Thymus (tissue), 11 donors: ENCODE results near the gene STX10. TPM values are rescaled to one million over a fixed set of nuclear protein-coding genes. Genes with fewer than 3 reads are reported as not detected.
"Not testable (repeated sequence)": the region's sequence is repeated elsewhere in the genome, so short reads cannot be mapped to it uniquely, and the experiment has no call there.

Experiments
- DNase-seq, 9 donors: peaks; one replicate each; pipeline ENCODE4 v3.0.0-alpha.2; 2013; ENCODE audit warnings: low spot score in 9 of 9, low read depth in 6 of 9, missing footprints in 1 of 9
- H3K27ac ChIP-seq, 2 donors: one replicate each; pipeline ENCODE4 v1.5.1; 2013; ENCODE audit warnings: control low read depth in 1 of 2, low read depth in 1 of 2, low read length in 1 of 2, mild to moderate bottlenecking in 1 of 2, moderate library complexity in 1 of 2
- H3K27me3 ChIP-seq, 2 donors: one replicate each; pipeline ENCODE4 v1.5.1; 2013; ENCODE audit warnings: low read length in 1 of 2; ENCODE audit not compliant: control insufficient read depth in 2 of 2, insufficient read depth in 1 of 2
- H3K36me3 ChIP-seq, 2 donors: one replicate each; pipeline ENCODE4 v1.5.1; 2013; ENCODE audit warnings: low read length in 1 of 2, mild to moderate bottlenecking in 1 of 2, moderate library complexity in 1 of 2; ENCODE audit not compliant: control insufficient read depth in 2 of 2, insufficient read depth in 2 of 2
- H3K4me1 ChIP-seq, 2 donors: one replicate each; pipeline ENCODE4 v1.5.1; 2013; ENCODE audit warnings: low read length in 2 of 2; ENCODE audit not compliant: control insufficient read depth in 2 of 2, insufficient read depth in 2 of 2
- H3K4me3 ChIP-seq, 2 donors: one replicate each; pipeline ENCODE4 v1.5.1; 2013; ENCODE audit warnings: low read length in 2 of 2, control low read depth in 1 of 2, mild to moderate bottlenecking in 1 of 2
- H3K9me3 ChIP-seq, 2 donors: one replicate each; pipeline ENCODE4 v1.5.1; 2013; ENCODE audit warnings: low read length in 1 of 2, mild to moderate bottlenecking in 1 of 2; ENCODE audit not compliant: control insufficient read depth in 2 of 2, insufficient read depth in 1 of 2
- WGBS: extraction: QIAGEN DNeasy Blood & Tissue Kit; methylation state at CpG from one replicate; pipeline ENCODE4 v1.1.7; 2013; 5-methylcytosine and 5-hydroxymethylcytosine counted together
- polyA plus RNA-seq: library from polyadenylated mRNA; stranded (reverse); fragments of 200-250 nt; gene quantifications from one replicate; pipeline ENCODE4 v1.2.3, GENCODE V29; 2013
- total RNA-seq: library from RNA; stranded (reverse); fragments of 120-200 nt; gene quantifications from one replicate; pipeline ENCODE4 v1.2.4, GENCODE V29; 2013
- donor health status: healthy.

The STX10 gene
- total and polyA plus RNA-seq, 2 donors: 47.9 to 101 TPM

DNA sequence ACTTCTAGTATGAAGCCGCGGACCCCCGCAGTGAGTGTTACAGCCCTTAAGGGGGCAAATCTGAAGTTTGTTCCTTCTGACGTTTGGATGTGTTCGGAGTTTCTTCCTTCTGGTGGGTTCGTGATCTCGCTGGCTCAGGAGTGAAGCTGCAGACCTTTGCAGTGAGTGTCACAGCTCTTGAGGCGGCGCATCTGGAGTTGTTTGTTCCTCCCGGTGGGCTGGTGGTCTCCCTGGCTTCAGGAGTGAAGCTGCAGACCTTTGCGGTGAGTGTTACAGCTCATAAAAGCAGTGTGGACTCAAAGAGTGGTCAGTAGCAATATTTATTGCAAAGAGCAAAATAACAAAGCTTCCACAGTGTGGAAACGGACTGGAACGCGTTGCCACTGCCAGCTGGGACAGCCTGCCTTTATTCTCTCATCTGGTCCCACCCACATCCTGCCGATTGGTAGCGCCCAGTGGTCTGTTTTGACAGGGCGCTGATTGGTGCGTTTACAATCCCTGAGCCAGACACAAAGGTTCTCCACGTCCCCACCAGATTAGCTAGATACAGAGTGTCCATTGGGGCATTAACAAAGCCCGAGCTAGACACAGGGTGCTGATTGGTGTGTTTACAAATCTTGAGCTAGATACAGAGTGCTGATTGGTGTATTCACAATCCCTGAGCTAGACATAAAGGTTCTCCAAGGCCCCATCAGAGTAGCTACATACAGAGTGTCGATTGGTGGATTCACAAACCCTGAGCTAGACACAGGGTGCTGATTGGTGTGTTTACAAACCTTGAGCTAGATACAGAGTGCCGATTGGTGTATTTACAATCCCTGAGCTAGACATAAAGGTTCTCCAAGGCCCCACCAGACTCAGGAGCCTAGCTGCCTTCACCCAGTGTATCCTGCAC is 35.8 kb upstream of the STX10 start:
- not testable (repeated sequence) for H3K4me3 ChIP-seq, H3K9me3 ChIP-seq, H3K27ac ChIP-seq, H3K36me3 ChIP-seq, DNase-seq, H3K27me3 ChIP-seq
- 95% methylated on average over 22 of the region's 22 CpGs for WGBS
- H3K4me1 ChIP-seq: peaks cover 4 to 14% of the 10 kb centered on the region in 2 donors

DNA sequence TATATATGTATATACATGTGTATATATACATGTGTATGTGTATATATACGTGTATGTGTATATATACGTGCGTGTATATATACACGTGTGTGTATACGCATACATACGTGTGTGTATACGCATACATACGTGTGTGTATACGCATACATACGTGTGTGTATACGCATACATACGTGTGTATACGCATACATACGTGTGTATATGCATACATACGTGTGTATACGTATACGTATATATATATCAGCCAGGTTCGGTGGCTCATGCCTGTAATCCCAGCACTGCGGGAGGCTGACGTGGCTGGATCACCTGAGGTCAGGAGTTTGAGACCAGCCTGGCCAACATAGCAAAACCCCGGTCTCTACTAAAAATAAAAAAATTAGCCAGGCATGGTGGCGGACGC is 34.8 kb upstream of the STX10 start:
- DNase-seq, H3K4me3 ChIP-seq, H3K9me3 ChIP-seq, H3K36me3 ChIP-seq, H3K27ac ChIP-seq, H3K27me3 ChIP-seq: not testable (repeated sequence)
- 93% methylated on average over 23 of the region's 23 CpGs for WGBS
- H3K4me1 ChIP-seq: peaks cover 4 to 23% of the 10 kb centered on the region in 2 donors

DNA sequence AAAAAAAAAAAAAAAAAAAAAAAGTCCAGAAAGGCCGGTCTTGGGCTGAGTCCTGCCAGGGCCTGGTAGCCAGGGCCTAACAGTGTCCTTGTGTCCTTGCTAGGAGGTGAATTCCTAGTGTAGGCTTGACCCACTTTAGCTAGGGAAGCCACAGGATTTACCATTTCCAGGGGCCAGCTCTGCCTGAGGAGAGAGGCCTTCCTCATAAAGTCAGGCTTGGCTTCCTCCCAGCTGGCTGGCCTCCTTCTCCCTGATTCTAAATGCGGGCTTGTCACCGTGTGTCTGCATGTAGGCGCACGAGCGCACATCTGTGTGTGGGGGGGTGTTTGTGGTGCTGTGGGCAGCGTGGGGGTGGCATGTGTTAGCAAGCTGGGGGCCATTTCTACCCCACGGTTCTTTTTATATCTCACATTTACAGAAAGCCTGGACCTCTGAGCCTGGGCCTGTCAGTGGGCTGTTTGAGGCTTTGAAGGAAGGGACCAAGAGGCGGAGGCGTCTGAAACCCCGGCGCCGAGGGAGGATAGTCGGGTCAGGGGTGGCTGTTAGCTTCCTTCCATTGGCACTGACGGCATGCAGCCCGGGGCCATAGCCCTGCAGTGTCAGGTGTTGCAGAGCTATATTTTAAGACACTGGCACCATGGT is 31.7 kb upstream of the STX10 start:
- Histone ChIP-seq H3K4me3 (no peak overlapping the region), H3K27me3 (no peaks in the 10 kb centered on the region), H3K9me3 (no peaks in the 10 kb centered on the region), H3K4me1 (peaks cover 4 to 23% of the 10 kb centered on the region in 2 donors), H3K36me3 (no peaks in the 10 kb centered on the region), H3K27ac (peak overlapping the region in 1 of 2 donors; percentile 64)
- peak in 4 of 9 donors; percentile 18 to 65 (median 30) for DNase-seq
- 20% methylated on average over 16 of the region's 16 CpGs for WGBS

DNA sequence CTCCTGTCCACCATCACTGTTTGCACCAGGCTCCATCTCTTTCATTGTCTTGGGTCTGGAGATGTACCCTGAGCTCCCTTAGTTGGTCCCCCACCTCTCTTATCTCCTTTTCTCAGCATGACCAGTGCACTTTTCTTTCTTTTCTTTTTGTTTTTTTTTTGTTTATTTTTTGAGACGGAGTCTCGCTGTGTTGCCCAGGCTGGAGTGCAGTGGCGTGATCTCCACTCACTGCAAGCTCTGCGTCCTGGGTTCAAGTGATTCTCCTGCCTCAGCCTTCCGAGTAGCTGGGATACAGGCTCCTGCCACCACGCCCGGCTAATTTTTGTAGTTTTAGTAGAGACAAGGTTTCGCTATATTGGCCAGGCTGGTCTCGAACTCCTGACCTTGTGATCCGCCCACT is 28.1 kb upstream of the STX10 start:
- H3K36me3 ChIP-seq, H3K4me3 ChIP-seq, H3K9me3 ChIP-seq, DNase-seq, H3K27ac ChIP-seq, H3K27me3 ChIP-seq: not testable (repeated sequence)
- peaks cover 4 to 23% of the 10 kb centered on the region in 2 donors for H3K4me1 ChIP-seq
- WGBS: 97% methylated on average over 10 of the region's 10 CpGs

DNA sequence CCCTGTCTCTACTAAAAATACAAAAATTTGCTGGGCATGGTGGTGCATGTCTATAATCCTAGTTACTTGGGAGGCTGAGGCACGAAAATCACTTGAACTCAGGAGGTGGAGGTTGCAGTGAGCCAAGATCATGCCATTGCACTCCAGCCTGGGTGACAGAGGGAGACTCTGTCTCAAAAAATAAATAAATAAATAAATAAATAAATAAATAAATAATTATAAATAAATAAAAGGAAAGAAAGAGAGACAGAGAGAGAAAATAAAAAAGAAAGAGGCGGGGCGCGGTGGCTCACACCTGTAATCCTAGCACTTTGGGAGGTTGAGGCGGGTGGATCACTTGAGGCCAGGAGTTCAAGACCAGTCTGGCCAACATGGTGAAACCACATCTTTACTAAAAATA is 27.4 kb upstream of the STX10 start:
- not testable (repeated sequence) for H3K27me3 ChIP-seq, H3K4me3 ChIP-seq, H3K36me3 ChIP-seq, DNase-seq, H3K9me3 ChIP-seq, H3K27ac ChIP-seq
- H3K4me1 ChIP-seq: peaks cover 4 to 23% of the 10 kb centered on the region in 2 donors
- WGBS: 97% methylated on average over 5 of the region's 5 CpGs

DNA sequence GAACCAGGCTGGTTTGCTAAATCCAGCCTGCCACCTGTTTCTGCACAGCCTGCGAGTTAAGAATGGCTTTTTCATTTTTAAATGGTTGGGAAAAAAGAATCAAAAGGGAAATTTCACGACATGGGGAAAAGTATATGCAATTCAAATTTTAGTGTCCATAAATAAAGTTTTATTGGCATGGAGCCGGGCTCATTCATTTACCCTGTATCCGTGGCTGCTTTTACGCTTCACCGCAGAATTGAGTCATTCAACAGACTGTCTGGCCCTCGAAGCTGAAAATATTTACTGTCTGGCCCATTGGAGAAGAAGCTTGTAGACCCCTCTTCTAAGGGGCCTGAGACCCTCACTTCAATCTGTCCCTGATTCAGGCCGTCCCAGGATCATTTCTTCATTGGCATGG is 26.2 kb upstream of the STX10 start:
- DNase-seq: no peak
- 95% methylated on average over 8 of the region's 8 CpGs for WGBS
- H3K4me1 ChIP-seq: peaks cover 7 to 18% of the 10 kb centered on the region in 2 donors
- H3K27me3 ChIP-seq: no peaks in the 10 kb centered on the region
- H3K9me3 ChIP-seq: peaks cover 0 to 2% of the 10 kb centered on the region in 2 donors
- H3K27ac ChIP-seq: no peak overlapping the region
- H3K4me3 ChIP-seq: no peak overlapping the region
- no peaks in the 10 kb centered on the region for H3K36me3 ChIP-seq

DNA sequence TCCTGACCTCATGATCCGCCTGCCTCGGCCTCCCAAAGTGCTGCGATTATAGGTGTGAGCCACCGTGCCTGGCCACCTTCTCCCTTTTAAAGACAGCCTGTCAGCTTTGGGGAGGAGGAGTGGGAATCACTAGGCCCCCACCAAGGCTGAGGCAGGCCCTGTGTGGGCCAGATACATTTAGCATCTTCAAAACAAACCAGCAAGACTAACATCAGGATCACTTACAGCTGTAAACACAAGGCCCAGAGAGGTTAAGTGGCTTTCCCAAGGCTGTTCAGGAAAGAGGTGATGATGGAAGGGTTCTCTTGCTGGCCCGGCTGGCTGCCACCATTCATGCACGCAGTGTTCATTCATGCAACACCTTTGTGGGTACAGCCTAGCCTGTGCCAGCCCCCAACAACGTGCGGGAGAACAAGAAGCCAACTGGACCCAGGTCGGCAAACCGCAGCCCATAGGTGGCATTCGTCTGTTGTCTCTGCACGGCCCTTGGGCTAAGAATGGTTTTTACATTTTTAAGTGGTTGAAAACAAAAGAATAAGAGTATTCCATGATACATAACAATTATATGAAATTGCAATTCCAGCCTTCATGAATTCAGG is 23.1 kb upstream of the STX10 start:
- H3K4me1 ChIP-seq: peaks cover 12 to 28% of the 10 kb centered on the region in 2 donors
- 95% methylated on average over 12 of the region's 12 CpGs for WGBS
- no peak overlapping the region for H3K4me3 ChIP-seq
- peaks cover 0 to 2% of the 10 kb centered on the region in 2 donors for H3K9me3 ChIP-seq
- no peak overlapping the region for H3K27ac ChIP-seq
- DNase-seq: no peak
- no peaks in the 10 kb centered on the region for H3K27me3 ChIP-seq
- H3K36me3 ChIP-seq: no peaks in the 10 kb centered on the region

DNA sequence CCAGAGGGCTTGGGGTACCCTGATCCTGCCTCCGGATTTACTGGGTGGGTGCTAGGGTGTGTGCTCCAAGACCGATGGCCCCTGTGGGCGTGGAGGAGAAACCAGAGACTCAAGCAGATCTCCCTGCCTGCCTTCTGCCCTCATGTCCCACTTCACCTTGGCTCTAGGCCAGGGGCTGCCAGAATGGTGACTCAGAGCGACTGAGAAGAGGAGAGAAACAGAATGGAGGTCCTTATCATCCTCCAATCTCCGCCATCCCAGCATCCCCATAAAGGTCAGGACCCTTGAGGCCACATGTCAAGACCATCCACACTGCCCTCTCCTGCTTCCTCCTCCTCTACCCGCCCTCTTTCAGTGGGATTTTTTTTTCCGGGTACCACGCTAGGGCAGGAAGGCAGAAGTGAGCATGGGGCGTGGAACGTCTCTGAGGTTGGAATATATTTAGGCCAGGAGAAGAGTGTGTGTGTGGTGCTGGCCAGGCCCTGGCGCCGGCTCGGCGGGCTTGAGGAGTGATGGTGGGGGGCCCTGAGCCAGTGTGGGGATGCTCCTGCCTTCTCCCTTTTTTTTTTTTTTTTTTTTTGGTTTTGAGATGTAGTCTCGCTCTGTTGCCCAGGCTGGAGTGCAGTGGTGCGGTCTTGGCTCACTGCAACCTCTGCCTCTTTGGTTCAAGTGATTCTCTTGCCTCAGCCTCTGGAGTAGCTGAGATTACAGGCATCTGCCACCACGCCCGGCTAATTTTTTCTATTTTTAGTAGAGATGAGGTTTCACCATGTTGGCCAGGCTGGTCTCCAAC is 22.4 kb upstream of the STX10 start:
- WGBS: 65% methylated on average over 18 of the region's 18 CpGs
- H3K36me3 ChIP-seq: no peaks in the 10 kb centered on the region
- H3K27ac ChIP-seq: peak overlapping the region in 1 of 2 donors; percentile 58
- DNase-seq: no peak
- H3K4me1 ChIP-seq: peaks cover 12 to 35% of the 10 kb centered on the region in 2 donors
- H3K27me3 ChIP-seq: no peaks in the 10 kb centered on the region
- peak overlapping the region in 1 of 2 donors; percentile 4 for H3K4me3 ChIP-seq
- H3K9me3 ChIP-seq: peaks cover 2 to 3% of the 10 kb centered on the region in 2 donors
